SKM-1 treated with dmso at 0.1 percent for 144 hours (cell line): ENCODE data around the gene NCOA5.
"Not testable (repeated sequence)": the region's sequence is repeated elsewhere in the genome, so short reads cannot be mapped to it uniquely, and the experiment has no call there.

Source experiments
- DNase-seq: peaks from one replicate; lab custom pipeline; 2025; ENCODE audit not compliant: unreplicated experiment; lab: John Stamatoyannopoulos, UW

Gene NCOA5

DNA sequence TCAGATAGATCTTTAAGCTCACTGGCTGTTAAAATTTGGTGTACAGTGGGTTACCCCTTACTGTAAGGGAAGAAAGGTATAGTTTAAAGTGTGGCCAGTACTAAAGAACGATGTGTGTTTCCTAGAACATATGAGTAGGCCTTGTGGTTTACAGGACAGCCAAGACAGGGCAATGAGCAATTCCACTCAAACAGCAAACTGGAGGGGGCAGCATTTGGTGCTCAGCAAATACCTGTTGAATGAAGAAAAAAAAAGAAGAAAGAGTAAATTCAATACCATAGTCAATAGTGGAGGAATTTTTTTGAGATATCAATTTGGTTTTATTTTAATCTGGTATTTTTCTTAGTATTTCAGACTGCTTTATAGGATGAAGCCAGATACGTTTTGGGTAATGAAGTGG, 3.8 kb upstream of the NCOA5 start:
- no peak for DNase-seq

DNA sequence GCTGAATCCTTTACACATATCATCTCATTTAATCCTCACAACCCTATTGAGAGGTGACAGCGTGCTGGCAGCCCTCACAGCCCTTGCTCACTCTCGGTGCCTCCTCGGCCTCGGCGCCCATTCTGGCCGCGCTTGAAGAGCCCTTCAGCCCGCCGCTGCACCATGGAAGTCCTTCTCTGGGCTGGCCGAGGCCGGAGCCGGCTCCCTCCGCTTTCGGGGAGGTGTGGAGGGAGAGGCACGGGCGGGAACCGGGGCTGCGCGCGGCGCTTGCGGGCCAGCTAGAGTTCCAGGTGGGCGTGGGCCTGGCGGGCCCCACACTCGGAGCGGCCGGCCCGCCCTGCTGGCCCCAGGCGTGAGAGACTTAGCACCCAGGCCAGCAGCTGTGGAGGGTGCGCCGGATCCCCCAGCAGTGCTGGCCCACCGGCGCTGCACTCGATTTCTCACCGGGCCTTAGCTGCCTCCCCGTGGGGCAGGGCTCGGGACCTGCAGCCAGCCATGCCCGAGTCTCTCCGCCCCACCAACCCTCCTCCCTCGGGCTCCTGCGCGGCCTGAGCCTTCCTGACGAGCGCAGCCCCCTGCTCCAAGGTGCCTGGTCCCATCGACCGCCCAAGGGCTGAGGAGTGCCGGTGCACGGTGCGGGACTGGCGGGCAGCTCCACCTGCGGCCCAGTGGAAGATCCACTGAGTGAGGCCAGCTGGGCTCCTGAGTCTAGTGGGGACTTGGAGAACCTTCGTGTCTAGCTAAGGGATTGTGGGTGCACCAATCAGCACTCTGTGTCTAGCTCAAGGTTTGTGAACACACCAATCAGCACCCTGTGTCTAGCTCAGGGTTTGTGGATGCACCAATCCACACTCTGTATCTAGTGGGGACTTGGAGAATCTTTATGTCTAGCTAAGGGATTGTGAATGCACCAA, 2.1 kb upstream of the NCOA5 start:
- DNase-seq, result not testable (repeated sequence)

GRCh38 chr20:46089167-46089416, 670 bp downstream of the NCOA5 start:
- DNase-seq, result no peak

DNA sequence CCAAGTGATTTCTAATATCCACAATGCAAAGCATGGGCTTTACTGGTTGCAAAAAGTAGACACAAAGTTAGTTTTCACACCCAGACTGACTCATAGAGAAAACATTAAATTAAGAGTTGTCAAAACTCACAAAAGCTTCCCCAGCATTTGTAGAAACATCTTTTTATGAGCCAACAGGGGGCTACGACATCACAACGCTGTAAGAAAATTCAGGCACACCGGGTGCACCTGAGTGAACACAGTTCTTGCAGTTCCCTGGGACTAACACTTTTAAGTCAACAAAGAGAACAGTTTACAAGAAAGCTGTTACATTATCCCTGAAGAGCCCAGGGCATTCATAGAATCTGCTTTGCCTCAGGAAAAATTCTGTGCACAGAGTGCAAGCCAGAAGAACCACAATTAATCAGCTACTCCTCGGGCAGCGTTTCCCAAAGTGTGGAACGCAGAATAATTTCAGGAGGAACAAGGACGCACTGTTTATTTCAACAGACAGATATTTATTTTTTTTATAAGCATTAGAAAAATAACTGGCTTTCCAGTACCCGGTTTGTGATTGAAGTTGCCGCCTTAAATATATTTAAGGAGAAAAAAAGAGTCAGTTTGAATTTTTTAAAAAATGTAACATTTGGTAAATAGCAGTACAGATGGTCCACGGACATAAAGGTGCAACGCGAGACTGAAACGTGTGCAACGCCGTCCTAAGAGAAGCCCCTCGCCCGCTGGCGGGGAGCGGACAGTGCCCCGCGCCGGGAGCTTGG, 1.2 kb downstream of the NCOA5 start:
- no peak for DNase-seq

GRCh38 chr20:46087161-46087560, 2.6 kb downstream of the NCOA5 start:
- DNase-seq, result no peak

GRCh38 chr20:46085179-46085851, 4.4 kb downstream of the NCOA5 start:
- no peak for DNase-seq

DNA sequence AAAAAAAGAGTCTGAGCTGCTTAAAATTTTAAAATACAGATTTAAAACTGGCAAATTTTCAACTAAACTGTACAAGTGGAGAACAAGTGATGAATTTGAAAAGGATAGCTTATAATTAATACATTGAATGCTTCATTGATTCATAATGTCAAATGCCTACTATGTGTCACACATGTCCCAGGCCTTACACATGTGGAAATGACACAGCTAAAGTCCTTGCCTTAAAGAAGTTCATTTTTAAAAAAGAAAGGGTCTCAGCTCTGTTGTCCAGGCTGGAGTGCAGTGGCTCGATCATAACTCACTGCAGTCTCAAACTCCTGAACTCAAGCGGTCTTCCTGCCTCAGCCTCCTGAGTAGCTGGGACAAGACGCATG, 5.0 kb downstream of the NCOA5 start:
- DNase-seq, result no peak

- no peak for DNase-seq
These were observed 6.2 kb downstream of the NCOA5 start for GRCh38 chr20:46083531-46084061.

DNA sequence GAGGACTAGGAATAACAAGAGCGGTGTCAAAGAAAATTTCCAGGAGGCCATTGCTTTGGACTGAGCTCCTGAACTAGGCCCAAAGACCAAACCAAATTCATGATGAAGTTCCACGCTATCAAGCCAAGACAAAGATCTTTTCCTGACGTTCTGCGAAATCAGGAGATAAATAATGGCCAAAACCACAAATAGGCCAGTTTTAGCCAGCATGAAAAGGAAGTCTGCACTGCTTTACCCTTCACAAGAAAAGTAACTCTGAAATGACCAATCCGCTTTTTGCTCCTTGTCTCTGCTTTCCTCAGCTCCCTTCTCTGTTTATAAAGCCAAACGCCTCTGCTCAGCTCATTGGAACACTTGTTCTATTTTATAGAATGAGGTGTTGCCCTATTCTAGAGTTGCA, 6.7 kb downstream of the NCOA5 start:
- DNase-seq, result no peak

- no peak for DNase-seq
These were observed 8.7 kb downstream of the NCOA5 start for GRCh38 chr20:46081074-46081473.

- no peak for DNase-seq
These were observed 10.8 kb downstream of the NCOA5 start for GRCh38 chr20:46078954-46079353.

- DNase-seq, result no peak
These were observed 12.0 kb downstream of the NCOA5 start for GRCh38 chr20:46077642-46078305.

DNA sequence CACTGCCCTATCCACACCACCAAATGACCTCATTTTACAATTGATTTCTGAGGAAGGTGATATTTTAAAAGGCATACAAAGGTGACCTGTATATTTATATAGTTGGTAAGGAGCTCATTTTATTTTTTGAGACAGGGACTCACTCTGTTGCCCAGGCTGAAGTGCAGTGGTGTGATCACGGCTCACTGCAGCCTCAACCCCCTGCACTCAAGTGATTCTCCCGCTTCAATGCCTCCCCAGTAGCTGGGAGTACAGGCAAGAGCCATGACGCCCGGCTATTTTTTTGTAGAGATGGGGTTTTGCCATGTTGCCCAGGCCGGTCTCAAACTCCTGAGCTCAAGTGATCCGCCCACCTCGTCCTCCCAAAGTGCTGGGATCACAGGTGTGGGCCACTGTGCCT, 13.0 kb downstream of the NCOA5 start:
- no peak for DNase-seq

DNA sequence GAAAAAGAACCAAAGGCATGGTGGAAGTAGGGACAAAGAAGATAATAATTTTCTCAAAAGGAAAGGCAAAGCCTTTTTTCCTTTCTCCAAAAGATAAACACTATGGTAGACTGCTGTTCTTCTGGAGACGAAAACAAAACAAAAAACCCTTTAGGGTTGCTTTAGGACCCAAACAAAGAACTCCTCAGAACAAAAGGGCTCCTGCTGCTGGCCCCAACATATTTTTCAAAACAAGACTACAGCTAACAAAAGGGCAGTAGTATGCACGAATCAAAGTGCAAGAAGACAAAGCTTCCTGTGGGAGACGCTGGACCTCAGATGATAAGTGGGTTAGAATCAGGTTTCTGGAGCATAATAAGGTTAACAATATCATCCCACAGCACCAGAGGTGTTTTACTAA, 15.8 kb downstream of the NCOA5 start:
- DNase-seq, result no peak

DNA sequence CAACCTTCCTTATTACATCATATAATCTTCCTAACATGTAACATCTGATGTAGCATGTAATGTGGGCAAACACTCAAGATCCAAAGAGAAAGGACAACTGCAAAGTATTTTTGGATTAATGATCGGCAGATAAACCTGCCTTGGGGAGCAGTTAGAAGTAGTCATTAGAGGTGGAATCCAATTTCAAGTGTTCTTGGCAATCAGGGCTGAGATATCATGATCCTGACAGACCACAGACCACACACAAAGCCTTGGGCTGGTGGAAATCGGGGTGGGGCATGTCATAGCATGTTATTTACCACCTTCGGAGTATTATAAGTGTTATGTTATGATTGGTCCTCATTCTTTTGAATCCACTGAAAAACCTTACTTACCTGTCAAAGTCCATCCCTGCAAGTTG, 16.3 kb downstream of the NCOA5 start:
- DNase-seq, result no peak

- no peak for DNase-seq
These were observed 16.7 kb downstream of the NCOA5 start for GRCh38 chr20:46073024-46073423.

DNA sequence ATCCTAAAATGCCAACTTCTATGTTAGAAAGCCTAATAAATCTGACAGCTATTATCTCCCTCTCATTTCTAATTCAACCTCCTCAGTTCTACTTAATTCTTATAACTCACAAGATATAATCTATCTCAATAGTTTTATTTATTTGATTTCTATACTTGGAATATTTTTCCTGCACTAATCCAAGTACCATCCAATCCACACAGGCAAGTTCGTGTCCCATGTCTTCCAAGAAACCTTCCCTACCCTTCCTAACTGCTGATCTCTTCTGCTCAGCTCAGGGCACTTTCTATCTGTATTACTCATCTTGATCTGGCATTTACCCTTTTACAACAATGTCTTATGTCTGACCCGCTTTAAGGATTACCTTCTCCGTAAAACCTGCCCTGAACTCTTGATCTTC, 18.2 kb downstream of the NCOA5 start:
- no peak for DNase-seq

- no peak for DNase-seq
These were observed 19.4 kb downstream of the NCOA5 start for GRCh38 chr20:46070215-46070900.

DNA sequence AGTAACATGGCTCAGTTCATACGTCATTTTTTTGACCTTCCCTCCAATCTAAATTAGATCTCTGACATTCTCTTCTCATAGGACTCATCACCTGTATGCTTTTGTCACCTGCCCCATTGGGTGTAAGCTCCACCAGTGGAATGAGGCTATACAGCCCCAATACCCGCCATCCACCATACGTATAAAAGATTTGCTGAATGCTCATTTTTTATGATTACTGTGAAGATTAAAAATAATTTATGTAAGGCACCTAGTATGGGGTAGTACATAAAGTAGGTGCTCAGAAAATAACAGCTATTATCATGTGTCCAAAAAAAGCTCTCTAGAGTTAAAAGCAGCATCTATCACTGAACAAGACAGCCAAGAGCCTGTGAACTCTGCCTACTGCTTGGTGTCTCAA, 24.1 kb downstream of the NCOA5 start:
- DNase-seq, result no peak

DNA sequence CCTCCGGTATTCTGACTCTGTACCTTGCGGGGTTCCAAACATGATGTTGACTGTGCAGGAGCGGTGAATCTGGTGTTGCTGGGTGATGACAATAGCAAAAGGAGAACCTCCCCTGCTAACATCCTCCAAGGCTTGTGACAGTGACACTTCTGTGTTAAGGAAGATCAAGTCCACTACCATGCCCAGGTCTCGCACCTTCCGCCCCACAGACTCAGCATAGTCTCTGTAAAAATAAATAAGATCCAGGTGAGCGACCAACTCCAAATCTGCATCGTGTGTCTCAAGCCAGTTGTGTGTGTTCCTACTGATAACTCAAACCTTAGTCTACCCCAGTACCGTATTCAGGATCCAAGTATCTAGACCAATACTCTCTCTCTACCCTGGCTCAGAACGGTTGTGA, 24.8 kb downstream of the NCOA5 start:
- DNase-seq, result no peak

DNA sequence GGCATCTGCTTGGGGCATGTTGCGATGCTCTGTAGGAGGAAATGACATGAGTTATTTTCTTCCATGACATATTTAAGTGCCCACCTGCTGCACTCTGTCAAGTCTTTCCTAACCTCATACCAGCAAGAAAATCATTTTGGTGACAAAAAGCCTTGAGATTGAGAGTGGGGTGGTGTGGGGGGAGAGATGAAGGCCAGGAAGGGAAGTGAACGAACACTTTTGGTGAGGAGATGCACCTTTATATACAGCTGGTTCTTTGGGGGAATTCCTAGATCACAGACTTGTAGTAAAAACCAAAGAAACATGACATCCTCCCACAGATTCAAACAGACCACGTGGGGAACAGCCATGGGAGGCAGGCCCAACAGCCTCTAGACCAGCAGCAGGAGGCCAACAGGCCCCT, 26.1 kb downstream of the NCOA5 start:
- DNase-seq, result no peak
